Activated CD8-positive, alpha-beta T cell treated with anti-CD3 and anti-CD28 coated beads, Interleukin-2, amount 10 ng/mL, durations not matched to agents 7 days and 5 days (primary cell): Measurements from ENCODE around the gene SETD4. TPM values are rescaled to one million over a fixed set of nuclear protein-coding genes. Genes with fewer than 3 reads are reported as not detected.

Source experiments
- ATAC-seq: fragments of 150-1000 bp; cut with Tn5 transposase; one replicate; pipeline ENCODE4 v1.10.0; 2021; ENCODE audit warnings: moderate library complexity
- CTCF ChIA-PET: fragments of 350-600 bp; sonication (Branson Sonifier 250); formaldehyde crosslinking; loops from one replicate; lab custom pipeline; 2021; ENCODE audit warnings: antibody characterized with exemption; lab: Charles Lee
- POLR2A ChIA-PET: fragments of 350-600 bp; sonication (Branson Sonifier 250); formaldehyde crosslinking; loops from one replicate; lab custom pipeline; 2021; ENCODE audit warnings: antibody characterized with exemption; lab: Charles Lee
- DNase-seq: peaks from one replicate; pipeline ENCODE4 v3.0.0-alpha.2; 2020
- H3K27ac Mint-ChIP-seq: one replicate; pipeline ENCODE4 v1.8.0; 2021; ENCODE audit warnings: mild to moderate bottlenecking, mixed read lengths
- H3K27me3 Mint-ChIP-seq: one replicate; pipeline ENCODE4 v1.8.0; 2021; ENCODE audit warnings: low read depth, mixed read lengths
- H3K36me3 Mint-ChIP-seq: one replicate; pipeline ENCODE4 v1.8.0; 2021; ENCODE audit warnings: low read depth, mixed read lengths
- H3K4me1 Mint-ChIP-seq: one replicate; pipeline ENCODE4 v1.8.0; 2021; ENCODE audit warnings: low read depth, mixed read lengths
- H3K4me3 Mint-ChIP-seq: one replicate; pipeline ENCODE4 v1.8.0; 2021; ENCODE audit warnings: mild to moderate bottlenecking, mixed read lengths
- H3K9me3 Mint-ChIP-seq: one replicate; pipeline ENCODE4 v1.8.0; 2022; ENCODE audit warnings: mixed read lengths; ENCODE audit not compliant: insufficient read depth
- total RNA-seq, 2 experiments: library from RNA; stranded (reverse); gene quantifications; one replicate each; pipeline ENCODE4 v1.2.3, GENCODE V29; 2021

SETD4 gene
- total RNA-seq, 2 experiments from 2014 or later: 19.8 to 22.3 TPM

DNA sequence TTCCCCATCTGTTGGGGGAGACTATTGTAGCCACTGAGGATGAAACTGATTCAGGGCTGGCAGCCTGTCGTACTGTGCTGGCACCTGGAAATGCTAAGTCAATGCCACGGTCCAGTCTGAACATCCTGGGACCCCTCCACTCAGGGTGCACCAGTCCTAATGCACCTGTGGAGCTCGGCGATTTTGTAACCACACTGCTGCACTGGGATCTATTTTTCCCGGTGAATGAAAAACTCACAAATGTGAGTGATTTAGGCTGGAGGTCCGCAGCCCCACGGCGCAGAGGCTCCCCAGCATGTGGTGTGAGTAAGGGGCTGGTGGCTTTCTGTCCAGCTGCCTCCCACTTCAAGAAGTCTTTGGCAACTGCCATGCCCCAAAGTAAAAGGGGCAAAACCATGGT lies 35.5 kb downstream of the SETD4 start:
- Mint-ChIP-seq H3K9me3 (no peaks in the 10 kb centered on the region), H3K27ac (no peak overlapping the region), H3K4me3 (no peak overlapping the region), H3K4me1 (no peaks in the 10 kb centered on the region), H3K36me3 (no peaks in the 10 kb centered on the region), H3K27me3 (no peaks in the 10 kb centered on the region)
- POLR2A ChIA-PET: no interaction called here
- CTCF ChIA-PET: interaction anchor here (1.4 kb wide), 1 partner anchor 1332 kb away, joined by 3 read pairs; no protein-coding TSS in a partner anchor
- DNase-seq (no peak), ATAC-seq (no peak)

DNA sequence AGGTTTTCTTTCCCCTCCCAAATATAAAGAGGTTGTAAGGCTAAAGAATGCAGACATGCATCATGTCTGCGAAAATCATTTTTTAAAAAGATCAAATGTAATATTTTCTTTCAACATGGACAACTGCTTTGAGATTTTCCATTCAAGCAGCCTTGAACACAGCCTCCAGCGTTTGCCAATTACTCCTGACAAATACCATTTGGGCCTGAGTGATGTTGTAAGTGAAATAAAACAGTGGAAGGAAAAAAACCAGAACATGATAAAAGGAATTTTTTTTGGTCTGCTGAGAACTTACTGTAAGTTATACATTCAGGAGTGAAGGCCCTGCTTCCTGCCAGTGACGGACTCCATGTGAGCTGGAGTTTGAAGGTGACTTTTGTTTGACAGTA lies 37.2 kb downstream of the SETD4 start:
- Mint-ChIP-seq H3K27me3 (no peaks in the 10 kb centered on the region), H3K4me1 (no peaks in the 10 kb centered on the region), H3K27ac (no peak overlapping the region), H3K9me3 (no peaks in the 10 kb centered on the region), H3K36me3 (no peaks in the 10 kb centered on the region), H3K4me3 (no peak overlapping the region)
- POLR2A ChIA-PET: no interaction called here
- ATAC-seq (no peak), DNase-seq (no peak)
- CTCF ChIA-PET: interaction anchor here (0.6 to 1.1 kb wide), 3 partner anchors 17 to 103 kb away, joined by 3 read pairs; no protein-coding TSS in a partner anchor

DNA sequence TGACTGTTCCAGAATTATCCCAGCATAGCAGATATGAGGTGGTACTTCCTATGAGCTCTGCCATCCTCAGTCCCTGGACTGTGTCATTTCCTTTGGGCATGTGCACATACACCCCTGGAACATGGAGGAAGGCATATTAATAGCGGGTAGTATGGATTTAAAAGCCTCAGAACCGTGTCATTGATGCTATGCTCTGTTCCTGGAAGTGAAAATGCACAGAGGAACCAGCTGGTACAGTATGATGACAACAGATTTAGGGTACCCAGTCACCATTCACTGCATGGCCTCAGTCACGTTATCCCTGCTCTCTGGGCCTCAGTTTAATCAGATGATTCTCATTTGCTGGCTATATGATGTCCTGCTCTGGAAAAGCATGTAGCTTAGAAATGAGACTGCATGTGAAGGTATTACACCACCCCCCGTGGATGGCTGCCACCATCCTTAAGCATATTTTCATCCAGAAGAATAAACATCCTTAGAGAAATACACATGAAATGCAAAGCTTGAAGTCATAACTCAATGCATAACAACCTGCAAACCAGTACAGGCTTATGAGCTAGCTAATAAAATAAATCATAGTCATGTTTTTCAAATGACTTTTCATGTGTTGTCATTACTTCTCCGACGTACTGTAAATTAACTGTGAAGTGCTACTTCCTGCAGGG lies 37.8 kb downstream of the SETD4 start:
- POLR2A ChIA-PET: no interaction called here
- Mint-ChIP-seq H3K36me3 (no peaks in the 10 kb centered on the region), H3K4me3 (no peak overlapping the region), H3K27me3 (no peaks in the 10 kb centered on the region), H3K9me3 (no peaks in the 10 kb centered on the region), H3K4me1 (no peaks in the 10 kb centered on the region), H3K27ac (no peak overlapping the region)
- DNase-seq (no peak), ATAC-seq (no peak)
- CTCF ChIA-PET: interaction anchor here (0.6 to 1.1 kb wide), 3 partner anchors 17 to 103 kb away, joined by 3 read pairs; no protein-coding TSS in a partner anchor

DNA sequence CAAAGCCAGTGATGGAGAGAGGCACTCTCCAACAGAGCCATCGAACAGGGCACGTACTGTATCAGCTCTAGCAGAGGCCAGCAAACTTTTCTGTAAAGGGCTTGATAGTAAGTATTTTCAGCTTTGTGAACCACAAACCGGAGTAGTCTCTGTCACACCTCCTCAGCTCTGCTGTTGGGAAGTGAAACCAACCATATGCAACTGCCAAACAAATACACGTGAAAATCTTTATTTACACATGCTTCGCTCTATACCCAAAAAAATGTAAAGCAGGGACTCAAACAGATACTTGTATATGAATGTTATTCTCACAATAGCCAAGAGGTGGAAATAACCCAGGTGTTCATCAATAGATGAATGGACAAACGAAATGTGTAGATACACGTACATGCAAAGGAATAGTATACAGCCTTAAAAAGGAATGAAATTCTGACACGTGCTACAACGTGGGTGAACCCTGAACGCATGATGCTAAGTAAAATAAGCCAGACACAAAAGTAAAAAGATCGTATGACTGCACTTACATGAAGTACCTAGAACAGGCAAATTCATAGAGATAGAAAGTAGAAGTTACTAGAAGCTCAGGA lies 39.0 kb downstream of the SETD4 start:
- Mint-ChIP-seq H3K9me3 (no peaks in the 10 kb centered on the region), H3K27me3 (no peaks in the 10 kb centered on the region), H3K27ac (no peak overlapping the region), H3K4me1 (no peaks in the 10 kb centered on the region), H3K36me3 (no peaks in the 10 kb centered on the region), H3K4me3 (no peak overlapping the region)
- CTCF ChIA-PET: interaction anchor here (0.6 kb wide), 1 partner anchor 1145 kb away, joined by 3 read pairs; no protein-coding TSS in a partner anchor
- POLR2A ChIA-PET: no interaction called here
- ATAC-seq (no peak), DNase-seq (no peak)

DNA sequence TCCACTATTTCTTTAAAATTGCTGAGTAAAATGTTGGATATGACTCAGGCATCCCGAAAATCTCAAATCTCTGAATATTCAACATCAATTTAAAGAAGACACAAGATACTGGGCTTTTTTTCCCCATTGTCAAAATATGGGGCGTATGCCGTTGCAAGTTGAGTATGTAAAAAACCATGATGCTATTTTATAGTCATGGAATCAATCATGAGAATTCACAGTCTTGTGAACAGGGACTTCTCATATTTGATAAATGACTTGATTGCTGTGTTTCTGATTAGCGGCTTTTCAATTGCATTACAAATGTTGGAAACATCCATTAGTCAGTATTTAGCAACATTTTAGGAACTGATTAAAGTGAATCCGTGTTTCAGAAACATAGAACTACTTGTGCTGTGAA lies 45.3 kb downstream of the SETD4 start:
- ChIA-PET POLR2A (interaction anchor here (0.6 kb wide), 1 partner anchor 54 kb away, joined by 3 read pairs; no protein-coding TSS in a partner anchor), CTCF (interaction anchor here (1.2 kb wide), 1 partner anchor 13 kb away, joined by 3 read pairs; no protein-coding TSS in a partner anchor)
- DNase-seq (no peak), ATAC-seq (no peak)
- Mint-ChIP-seq H3K27me3 (peaks cover 9% of the 10 kb centered on the region), H3K9me3 (no peaks in the 10 kb centered on the region), H3K27ac (no peak overlapping the region), H3K4me1 (no peaks in the 10 kb centered on the region), H3K36me3 (no peaks in the 10 kb centered on the region), H3K4me3 (no peak overlapping the region)

DNA sequence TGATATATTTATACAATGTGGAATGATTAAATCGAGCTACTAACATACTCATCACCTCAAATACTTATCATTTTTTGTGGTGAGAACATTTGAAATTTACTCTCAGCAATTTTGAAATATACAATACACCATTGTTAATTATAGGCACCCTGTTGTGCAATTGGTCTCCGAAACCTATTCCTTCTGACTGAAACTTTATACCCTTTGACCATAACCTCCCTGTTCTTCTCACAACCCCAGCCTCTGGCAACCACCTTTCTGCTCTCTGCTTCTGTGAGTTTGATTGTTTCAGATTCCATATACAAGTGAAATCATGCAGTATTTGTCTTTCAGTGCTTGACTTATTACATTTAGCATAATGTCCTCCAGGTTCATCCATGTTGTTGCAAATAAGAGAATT lies 49.5 kb downstream of the SETD4 start:
- CTCF ChIA-PET: no interaction called here
- no peaks in the 10 kb centered on the region for H3K36me3 Mint-ChIP-seq
- DNase-seq (no peak), ATAC-seq (no peak)
- H3K27me3 Mint-ChIP-seq: peaks cover 19% of the 10 kb centered on the region
- H3K4me1 Mint-ChIP-seq: no peaks in the 10 kb centered on the region
- H3K27ac Mint-ChIP-seq: no peak overlapping the region
- H3K4me3 Mint-ChIP-seq: no peak overlapping the region
- H3K9me3 Mint-ChIP-seq: no peaks in the 10 kb centered on the region
- POLR2A ChIA-PET: no interaction called here

DNA sequence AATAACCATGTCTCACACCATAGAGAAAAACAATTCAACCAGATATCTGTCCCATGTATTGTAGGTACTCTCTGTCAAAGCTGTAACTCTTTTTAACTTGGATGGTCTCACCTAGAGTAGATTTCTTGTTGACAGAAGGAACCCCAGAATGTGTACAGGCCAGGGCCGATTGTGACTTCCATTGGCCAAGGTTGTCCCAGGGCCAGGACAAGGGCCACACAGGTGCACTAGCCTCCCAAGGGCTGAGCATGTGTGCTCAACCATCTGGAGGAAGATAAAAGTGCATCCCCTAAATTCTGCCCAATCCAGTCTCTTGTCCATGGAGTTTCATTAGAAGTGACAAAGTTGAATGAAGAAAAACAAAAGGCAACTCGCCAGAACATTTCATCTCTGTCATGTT lies 51.8 kb downstream of the SETD4 start:
- POLR2A ChIA-PET: no interaction called here
- H3K27me3 Mint-ChIP-seq: peaks cover 15% of the 10 kb centered on the region

DNA sequence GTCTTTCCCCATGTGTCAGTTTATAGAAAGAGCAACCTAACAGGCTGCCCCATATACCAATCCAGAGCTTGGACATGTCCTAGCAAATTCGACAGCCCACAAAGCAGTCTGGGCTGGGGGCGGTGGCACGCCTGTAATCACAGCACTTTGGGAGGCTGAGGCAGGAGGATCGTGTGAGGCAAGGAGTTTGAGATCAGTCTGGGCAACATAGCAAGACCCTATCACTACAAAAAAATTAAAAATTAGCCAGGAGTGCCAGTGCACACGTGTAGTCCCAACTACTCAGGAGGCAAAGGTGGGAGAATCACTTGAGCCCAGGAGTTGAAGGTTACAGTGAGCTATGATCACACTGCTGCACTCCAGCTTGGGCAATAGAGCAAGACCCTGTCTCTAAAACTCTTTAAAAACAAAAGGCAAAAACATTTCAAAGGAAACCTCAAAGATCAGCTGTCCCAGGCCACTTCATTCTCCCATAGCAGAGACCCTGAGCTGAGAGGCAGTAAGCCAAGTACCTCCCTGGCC lies 54.4 kb downstream of the SETD4 start:
- peaks cover 11% of the 10 kb centered on the region for H3K27me3 Mint-ChIP-seq
- DNase-seq (no peak), ATAC-seq (no peak)
- no peak overlapping the region for H3K4me3 Mint-ChIP-seq
- ChIA-PET CTCF (interaction anchor here (0.7 to 1.7 kb wide), 2 partner anchors 22 to 23 kb away, joined by 4 to 5 read pairs; no protein-coding TSS in a partner anchor), POLR2A (no interaction called here)
- no peaks in the 10 kb centered on the region for H3K9me3 Mint-ChIP-seq
- no peak overlapping the region for H3K27ac Mint-ChIP-seq
- H3K4me1 Mint-ChIP-seq: no peaks in the 10 kb centered on the region
- no peaks in the 10 kb centered on the region for H3K36me3 Mint-ChIP-seq

More for the DNA sequence above, 51.8 kb downstream of the SETD4 start:
- Mint-ChIP-seq H3K27ac (no peak overlapping the region), H3K36me3 (no peaks in the 10 kb centered on the region), H3K4me1 (no peaks in the 10 kb centered on the region), H3K4me3 (no peak overlapping the region), H3K9me3 (no peaks in the 10 kb centered on the region)
- no peak for ATAC-seq
- DNase-seq: no peak
- CTCF ChIA-PET: no interaction called here

DNA sequence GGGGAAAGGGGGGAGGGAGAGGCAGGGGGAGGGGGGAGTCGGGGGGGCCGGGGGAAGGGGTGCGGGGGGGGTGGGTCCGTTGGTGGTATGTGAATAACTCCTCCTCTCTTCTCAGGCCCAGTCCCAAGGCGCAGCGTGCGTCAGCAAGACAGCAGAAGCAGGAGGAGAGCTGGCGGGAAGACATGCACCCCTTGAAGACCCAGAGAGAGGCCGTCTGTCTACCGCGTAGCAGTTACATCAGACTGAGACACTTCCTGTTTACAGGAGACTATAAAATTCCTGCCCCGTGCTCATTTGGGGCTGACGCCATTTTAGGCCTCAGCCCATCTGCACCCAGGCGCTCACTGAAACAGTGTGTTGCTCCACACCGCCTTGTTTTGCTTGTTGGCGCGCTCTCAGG lies 55.3 kb downstream of the SETD4 start:
- Mint-ChIP-seq H3K9me3 (no peaks in the 10 kb centered on the region), H3K4me1 (no peaks in the 10 kb centered on the region), H3K27me3 (peaks cover 9% of the 10 kb centered on the region), H3K4me3 (no peak overlapping the region), H3K27ac (no peak overlapping the region), H3K36me3 (no peaks in the 10 kb centered on the region)
- DNase-seq (no peak), ATAC-seq (no peak)
- ChIA-PET POLR2A (interaction anchor here (0.6 kb wide), 1 partner anchor 22 kb away, joined by 3 read pairs; no protein-coding TSS in a partner anchor), CTCF (interaction anchor here (1.7 kb wide), 1 partner anchor 23 kb away, joined by 5 read pairs; no protein-coding TSS in a partner anchor)

DNA sequence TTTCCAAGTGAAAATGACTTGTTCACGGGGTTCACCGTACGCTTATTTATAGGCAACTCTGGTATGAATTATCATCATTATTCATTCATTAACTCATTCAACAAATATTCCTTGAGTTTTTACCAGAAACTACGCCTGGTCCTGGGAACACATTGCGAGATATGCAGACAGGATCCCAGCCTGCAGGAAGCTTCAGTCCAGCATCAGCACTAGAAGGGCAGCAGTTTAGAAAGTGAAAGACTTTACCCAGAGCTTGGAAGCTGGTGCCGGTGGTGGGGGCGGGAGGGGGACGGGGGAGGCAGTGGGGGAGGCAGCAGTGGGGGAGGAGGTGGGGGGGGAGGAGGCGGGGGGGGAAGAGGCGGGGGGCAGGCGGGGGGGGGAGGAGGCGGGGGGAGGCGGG lies 55.9 kb downstream of the SETD4 start:
- Mint-ChIP-seq H3K36me3 (no peaks in the 10 kb centered on the region), H3K4me3 (no peak overlapping the region), H3K9me3 (no peaks in the 10 kb centered on the region), H3K27me3 (peaks cover 6% of the 10 kb centered on the region), H3K27ac (no peak overlapping the region), H3K4me1 (no peaks in the 10 kb centered on the region)
- CTCF ChIA-PET: no interaction called here
- DNase-seq (no peak), ATAC-seq (no peak)
- POLR2A ChIA-PET: no interaction called here

DNA sequence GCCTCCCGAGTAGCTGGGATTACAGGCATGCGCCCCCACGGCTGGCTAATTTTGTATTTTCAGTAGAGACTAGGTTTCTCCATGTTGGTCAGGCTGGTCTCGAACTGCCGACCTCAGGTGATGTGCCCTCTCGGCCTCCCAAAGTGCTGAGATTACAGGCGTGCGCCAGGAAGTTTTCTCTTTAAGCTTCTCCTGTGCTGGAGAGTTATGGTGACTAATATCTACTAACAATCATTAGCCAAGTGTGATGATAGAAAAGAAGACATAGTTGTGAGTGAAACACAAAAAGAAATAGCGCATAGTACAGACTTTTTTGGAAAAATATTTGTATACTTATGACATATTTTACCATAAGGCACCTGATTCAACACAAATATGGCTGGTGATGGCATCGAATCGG lies 56.5 kb downstream of the SETD4 start:
- no peak overlapping the region for H3K4me3 Mint-ChIP-seq
- ATAC-seq (no peak), DNase-seq (no peak)
- H3K9me3 Mint-ChIP-seq: no peaks in the 10 kb centered on the region
- no peak overlapping the region for H3K27ac Mint-ChIP-seq
- peaks cover 2% of the 10 kb centered on the region for H3K27me3 Mint-ChIP-seq
- no peaks in the 10 kb centered on the region for H3K4me1 Mint-ChIP-seq
- no peaks in the 10 kb centered on the region for H3K36me3 Mint-ChIP-seq
- CTCF ChIA-PET: no interaction called here
- POLR2A ChIA-PET: no interaction called here

DNA sequence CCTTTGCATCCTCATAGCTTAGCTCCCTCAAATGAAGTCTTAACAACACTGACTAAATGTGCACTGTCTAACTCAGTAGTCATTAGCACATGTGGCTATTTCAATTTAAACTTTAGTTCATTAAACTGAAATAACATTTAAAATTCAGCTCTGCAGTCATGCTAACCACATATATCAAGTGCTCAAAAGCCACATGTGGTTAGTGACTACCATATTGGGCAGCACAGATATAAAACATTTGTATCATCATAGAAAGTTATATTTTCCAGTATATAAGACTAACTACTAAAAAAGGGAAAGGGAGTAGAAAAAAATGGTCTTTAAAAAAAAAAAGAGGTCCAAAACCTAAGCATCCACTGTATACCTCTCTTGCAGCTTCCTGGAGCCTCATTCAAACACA lies 64.1 kb downstream of the SETD4 start:
- POLR2A ChIA-PET: no interaction called here
- H3K36me3 Mint-ChIP-seq: no peaks in the 10 kb centered on the region
- no peak for ATAC-seq
- no peaks in the 10 kb centered on the region for H3K9me3 Mint-ChIP-seq
- peaks cover 11% of the 10 kb centered on the region for H3K4me1 Mint-ChIP-seq
- DNase-seq: no peak
- H3K27me3 Mint-ChIP-seq: peaks cover 17% of the 10 kb centered on the region
- no peak overlapping the region for H3K27ac Mint-ChIP-seq
- CTCF ChIA-PET: interaction anchor here (1.8 kb wide), 1 partner anchor 32 kb away, joined by 6 read pairs; no protein-coding TSS in a partner anchor
- no peak overlapping the region for H3K4me3 Mint-ChIP-seq
